GM19452 (cell line): ENCODE measurements around the gene KRT81.
"Not testable (repeated sequence)": the region's sequence is repeated elsewhere in the genome, so short reads cannot be mapped to it uniquely, and the experiment has no call there.

Experiments used
- ATAC-seq: cut with Tn5 transposase; IDR thresholded peaks from one replicate; pipeline ENCODE4 v1.9.1; 2021; ENCODE audit not compliant: unreplicated experiment

The KRT81 gene

GRCh38 chr12:52245259-52245961 is 45.9 kb downstream of the KRT81 start:
- ATAC-seq = no peak

GRCh38 chr12:52244615-52244994 is 46.7 kb downstream of the KRT81 start:
- ATAC-seq = no peak

- peak; percentile 86 for ATAC-seq
Measured at GRCh38 chr12:52243856-52244614, 47.3 kb downstream of the KRT81 start.

- ATAC-seq = no peak
Measured at GRCh38 chr12:52243259-52243855, 48.0 kb downstream of the KRT81 start.

GRCh38 chr12:52242442-52243258 is 48.7 kb downstream of the KRT81 start:
- no peak for ATAC-seq

- no peak for ATAC-seq
Measured at GRCh38 chr12:52241205-52241842, 50.0 kb downstream of the KRT81 start.

- not testable (repeated sequence) for ATAC-seq
Measured at GRCh38 chr12:52240247-52240646, 51.1 kb downstream of the KRT81 start.

- ATAC-seq = no peak
Measured at GRCh38 chr12:52239767-52240166, 51.6 kb downstream of the KRT81 start.

GRCh38 chr12:52238916-52239646 is 52.3 kb downstream of the KRT81 start:
- no peak for ATAC-seq

GRCh38 chr12:52238207-52238840 is 53.0 kb downstream of the KRT81 start:
- no peak for ATAC-seq

- no peak for ATAC-seq
Measured at GRCh38 chr12:52236386-52237050, 54.8 kb downstream of the KRT81 start.
